Suprapubic skin (tissue), 4 donors: ENCODE measurements around the gene NRCAM. TPM values are rescaled to one million over a fixed set of nuclear protein-coding genes. Genes with fewer than 3 reads are reported as not detected.

Experiments
- DNase-seq, 2 donors: peaks; one replicate each; pipeline ENCODE4 v3.0.0-alpha.2; 2019; ENCODE audit warnings: low spot score in 2 of 2
- H3K27ac ChIP-seq: fragments of 200-600 bp; sonication (generic); one replicate; pipeline ENCODE4 v1.5.1; 2019
- H3K27me3 ChIP-seq: fragments of 200-600 bp; sonication (generic); one replicate; pipeline ENCODE4 v1.5.1; 2019
- H3K36me3 ChIP-seq: fragments of 200-600 bp; sonication (generic); one replicate; pipeline ENCODE4 v1.5.1; 2019
- H3K4me1 ChIP-seq: fragments of 200-600 bp; sonication (generic); one replicate; pipeline ENCODE4 v1.5.1; 2019
- H3K4me3 ChIP-seq: fragments of 200-600 bp; sonication (generic); one replicate; pipeline ENCODE4 v1.5.1; 2019; ENCODE audit warnings: mild to moderate bottlenecking
- H3K9me3 ChIP-seq: fragments of 200-600 bp; sonication (generic); one replicate; pipeline ENCODE4 v1.5.1; 2019
- EP300 ChIP-seq: sonication (generic); formaldehyde crosslinking; IDR thresholded peaks from one replicate; pipeline ENCODE4 v1.6.1; 2017; ENCODE audit warnings: antibody characterized with exemption
- POLR2A ChIP-seq, 2 donors: fragments of 450-650 bp; IDR thresholded peaks; one replicate each; pipeline ENCODE4 v1.6.1; 2017; ENCODE audit warnings: antibody characterized with exemption in 2 of 2, mild to moderate bottlenecking in 2 of 2, moderate library complexity in 2 of 2
- POLR2AphosphoS5 ChIP-seq, 3 donors: sonication (generic); formaldehyde crosslinking; IDR thresholded peaks; one replicate each; pipeline ENCODE4 v1.6.1; 2017; ENCODE audit warnings: antibody characterized with exemption in 3 of 3
- WGBS: methylation state at CpG from one replicate; pipeline ENCODE4 v1.1.5; 2018; 5-methylcytosine and 5-hydroxymethylcytosine counted together
- total RNA-seq, 4 donors: library from RNA; depleted of rRNA; stranded (reverse); fragments of >200 nt; gene quantifications; one replicate each; pipeline ENCODE4 v1.1.0, GENCODE V29; 2016
- TF ChIP-seq, protein P1 (sequence below), 2 donors: fragments of 200-600 bp in 1 of 2; fragments of 450-650 bp in 1 of 2; sonication (generic) in 1 of 2; IDR thresholded peaks; one replicate each; pipeline ENCODE4 v1.5.1; 2016 to 2019; ENCODE audit warnings: antibody characterized with exemption in 2 of 2, mild to moderate bottlenecking in 1 of 2, moderate library complexity in 1 of 2

The NRCAM gene
- total RNA-seq, 4 donors from 2014 or later, result 2.3 to 7.2 (median 2.8) TPM

DNA sequence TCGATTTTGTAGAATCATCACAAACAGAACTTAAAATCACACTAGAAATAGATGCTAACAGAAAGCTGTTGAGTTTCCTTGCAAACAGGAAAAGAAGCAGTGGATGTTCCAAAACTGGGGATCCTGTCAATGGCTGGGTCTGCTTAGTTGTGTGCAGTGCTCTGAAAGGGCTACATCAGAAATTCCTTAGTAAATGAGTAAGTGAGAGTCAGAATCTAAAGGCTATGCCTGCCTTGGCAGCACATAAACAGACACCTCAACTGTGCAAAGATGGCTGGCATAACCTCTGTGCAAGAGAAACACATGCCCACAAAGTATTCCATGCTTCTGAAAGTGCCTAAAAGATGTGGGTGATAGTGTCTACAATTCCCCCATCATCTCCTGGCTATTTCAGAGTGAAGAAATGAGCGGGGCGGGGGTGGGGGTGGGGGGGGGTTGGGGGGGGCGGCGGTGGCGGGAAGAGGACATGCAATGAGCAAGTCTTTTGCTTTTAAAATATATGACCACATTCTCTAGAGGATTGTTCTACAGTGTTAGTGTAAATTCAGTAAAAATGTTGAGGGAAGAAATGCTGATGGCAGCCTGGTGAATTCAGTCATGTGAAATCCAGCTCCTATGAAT, 187.9 kb downstream of the NRCAM start:
- 86% methylated on average over 6 of the region's 6 CpGs for WGBS
- H3K9me3 ChIP-seq, result no peaks in the 10 kb centered on the region
- no peaks in the 10 kb centered on the region for H3K36me3 ChIP-seq
- no peak overlapping the region for H3K27ac ChIP-seq
- H3K4me3 ChIP-seq, result no peak overlapping the region
- no peak for TF ChIP-seq POLR2A (IDR thresholded peaks at IDR 0.05)
- TF ChIP-seq POLR2AphosphoS5 (IDR thresholded peaks at IDR 0.05), result no peak
- H3K27me3 ChIP-seq, result no peaks in the 10 kb centered on the region
- no peak for DNase-seq
- no peaks in the 10 kb centered on the region for H3K4me1 ChIP-seq

DNA sequence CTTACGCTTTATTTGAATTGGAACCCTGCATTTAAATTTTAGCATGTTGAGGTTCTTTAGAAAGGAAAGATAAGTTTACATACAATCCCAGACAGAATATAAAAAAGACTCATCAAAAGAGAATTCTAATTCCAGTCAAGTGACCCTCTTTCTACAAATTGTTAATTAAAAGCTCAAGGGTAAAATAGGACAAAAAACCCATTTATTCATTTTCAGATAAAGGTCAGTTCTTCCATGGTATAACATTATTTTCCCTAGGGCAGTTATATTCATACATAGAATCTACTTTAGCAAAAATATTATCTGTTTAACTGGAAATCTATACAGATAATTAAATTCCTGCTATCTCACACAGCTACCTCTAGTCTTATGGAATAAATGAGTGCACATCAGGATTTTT, 188.6 kb downstream of the NRCAM start:
- Histone ChIP-seq H3K27ac (no peak overlapping the region), H3K4me1 (no peaks in the 10 kb centered on the region), H3K27me3 (no peaks in the 10 kb centered on the region), H3K36me3 (no peaks in the 10 kb centered on the region), H3K4me3 (no peak overlapping the region), H3K9me3 (no peaks in the 10 kb centered on the region)
- 96% methylated on average over 1 of the region's 1 CpG for WGBS
- DNase-seq, result no peak
- TF ChIP-seq EP300 (no peak), POLR2AphosphoS5 (IDR thresholded peaks at IDR 0.05) (no peak), POLR2A (IDR thresholded peaks at IDR 0.05) (no peak)
- TF ChIP-seq, protein P1, sequence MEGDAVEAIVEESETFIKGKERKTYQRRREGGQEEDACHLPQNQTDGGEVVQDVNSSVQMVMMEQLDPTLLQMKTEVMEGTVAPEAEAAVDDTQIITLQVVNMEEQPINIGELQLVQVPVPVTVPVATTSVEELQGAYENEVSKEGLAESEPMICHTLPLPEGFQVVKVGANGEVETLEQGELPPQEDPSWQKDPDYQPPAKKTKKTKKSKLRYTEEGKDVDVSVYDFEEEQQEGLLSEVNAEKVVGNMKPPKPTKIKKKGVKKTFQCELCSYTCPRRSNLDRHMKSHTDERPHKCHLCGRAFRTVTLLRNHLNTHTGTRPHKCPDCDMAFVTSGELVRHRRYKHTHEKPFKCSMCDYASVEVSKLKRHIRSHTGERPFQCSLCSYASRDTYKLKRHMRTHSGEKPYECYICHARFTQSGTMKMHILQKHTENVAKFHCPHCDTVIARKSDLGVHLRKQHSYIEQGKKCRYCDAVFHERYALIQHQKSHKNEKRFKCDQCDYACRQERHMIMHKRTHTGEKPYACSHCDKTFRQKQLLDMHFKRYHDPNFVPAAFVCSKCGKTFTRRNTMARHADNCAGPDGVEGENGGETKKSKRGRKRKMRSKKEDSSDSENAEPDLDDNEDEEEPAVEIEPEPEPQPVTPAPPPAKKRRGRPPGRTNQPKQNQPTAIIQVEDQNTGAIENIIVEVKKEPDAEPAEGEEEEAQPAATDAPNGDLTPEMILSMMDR (IDR thresholded peaks at IDR 0.05), result no peak

DNA sequence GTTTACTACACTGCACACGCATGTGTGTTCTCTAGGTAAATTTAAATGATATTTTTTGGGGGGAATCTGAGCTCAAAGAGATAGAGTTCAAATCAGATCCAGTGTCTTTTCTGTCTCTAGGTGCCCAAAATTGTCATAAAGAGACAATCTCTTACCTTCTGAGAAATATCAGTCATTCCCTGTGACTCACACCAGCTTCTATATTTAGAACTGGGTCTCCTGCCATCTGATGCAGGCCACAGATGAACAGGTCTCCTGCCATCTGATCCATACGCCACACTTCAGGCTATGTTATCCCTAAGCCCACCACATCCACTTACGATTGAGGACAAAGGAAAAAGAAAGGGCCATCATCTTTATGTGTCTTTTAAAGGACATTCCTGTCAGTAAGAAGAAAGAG, 189.7 kb downstream of the NRCAM start:
- TF ChIP-seq EP300 (no peak), POLR2A (IDR thresholded peaks at IDR 0.05) (no peak), POLR2AphosphoS5 (IDR thresholded peaks at IDR 0.05) (no peak)
- TF ChIP-seq, protein P1 (IDR thresholded peaks at IDR 0.05), result no peak
- no peaks in the 10 kb centered on the region for H3K36me3 ChIP-seq
- WGBS, result 56% methylated on average over 3 of the region's 3 CpGs

DNA sequence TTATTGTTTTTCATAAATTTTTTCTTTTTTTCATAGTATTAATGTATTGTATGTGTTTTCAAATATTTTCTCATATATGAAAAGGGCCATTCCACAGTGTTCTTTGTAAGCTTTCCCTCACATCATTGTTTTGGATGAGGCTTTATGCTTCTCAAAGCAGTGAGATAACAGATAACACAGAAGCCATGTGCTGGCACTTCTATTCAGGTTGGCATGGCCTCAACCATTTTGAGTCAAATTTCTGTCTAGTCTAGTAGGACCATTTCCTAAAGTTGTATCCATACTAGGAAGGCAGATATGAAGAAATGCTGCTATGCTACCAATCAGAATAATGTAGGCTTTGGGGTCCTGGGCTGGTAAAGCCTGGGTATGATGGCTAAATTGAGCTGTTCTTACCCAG, 190.2 kb downstream of the NRCAM start:
- no peaks in the 10 kb centered on the region for H3K4me1 ChIP-seq
- no peaks in the 10 kb centered on the region for H3K36me3 ChIP-seq
- no peak overlapping the region for H3K4me3 ChIP-seq
- H3K27ac ChIP-seq, result no peak overlapping the region
- TF ChIP-seq, protein P1 (IDR thresholded peaks at IDR 0.05), result no peak
- no peak for TF ChIP-seq POLR2AphosphoS5 (IDR thresholded peaks at IDR 0.05)
- TF ChIP-seq EP300, result no peak
- TF ChIP-seq POLR2A (IDR thresholded peaks at IDR 0.05), result no peak
- no peaks in the 10 kb centered on the region for H3K27me3 ChIP-seq
- H3K9me3 ChIP-seq, result no peaks in the 10 kb centered on the region
- no peak for DNase-seq

More for the DNA sequence above, 189.7 kb downstream of the NRCAM start:
- DNase-seq, result no peak
- H3K4me3 ChIP-seq, result no peak overlapping the region
- no peaks in the 10 kb centered on the region for H3K9me3 ChIP-seq
- H3K27me3 ChIP-seq, result no peaks in the 10 kb centered on the region
- no peaks in the 10 kb centered on the region for H3K4me1 ChIP-seq
- H3K27ac ChIP-seq, result no peak overlapping the region

DNA sequence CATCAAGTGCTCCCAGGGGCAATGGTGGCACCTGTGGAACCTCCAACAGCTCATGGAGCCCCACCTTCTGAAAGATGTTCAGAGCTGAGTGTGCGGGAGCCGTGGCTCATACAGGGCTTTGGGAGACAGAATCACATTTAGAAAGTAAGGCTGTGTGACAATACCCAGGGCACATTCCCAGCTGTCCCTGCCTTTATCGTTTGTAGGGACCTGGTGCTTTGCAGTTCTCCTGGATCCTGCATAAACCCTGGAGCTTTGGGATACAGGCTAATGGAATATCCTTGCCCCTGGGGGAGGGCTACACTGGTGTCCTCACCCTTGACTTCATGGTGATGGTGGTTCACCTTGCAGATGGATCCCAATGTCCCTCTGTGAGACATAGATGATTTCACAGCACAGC, 191.2 kb downstream of the NRCAM start:
- Histone ChIP-seq H3K27me3 (no peaks in the 10 kb centered on the region), H3K36me3 (no peaks in the 10 kb centered on the region), H3K27ac (no peak overlapping the region), H3K4me1 (no peaks in the 10 kb centered on the region), H3K9me3 (no peaks in the 10 kb centered on the region), H3K4me3 (no peak overlapping the region)
- no peak for DNase-seq
- whole genome bisulfite sequencing, result 86% methylated on average over 3 of the region's 3 CpGs
- TF ChIP-seq, protein P1 (IDR thresholded peaks at IDR 0.05), result no peak
- TF ChIP-seq POLR2A (IDR thresholded peaks at IDR 0.05) (no peak), EP300 (no peak), POLR2AphosphoS5 (IDR thresholded peaks at IDR 0.05) (no peak)

DNA sequence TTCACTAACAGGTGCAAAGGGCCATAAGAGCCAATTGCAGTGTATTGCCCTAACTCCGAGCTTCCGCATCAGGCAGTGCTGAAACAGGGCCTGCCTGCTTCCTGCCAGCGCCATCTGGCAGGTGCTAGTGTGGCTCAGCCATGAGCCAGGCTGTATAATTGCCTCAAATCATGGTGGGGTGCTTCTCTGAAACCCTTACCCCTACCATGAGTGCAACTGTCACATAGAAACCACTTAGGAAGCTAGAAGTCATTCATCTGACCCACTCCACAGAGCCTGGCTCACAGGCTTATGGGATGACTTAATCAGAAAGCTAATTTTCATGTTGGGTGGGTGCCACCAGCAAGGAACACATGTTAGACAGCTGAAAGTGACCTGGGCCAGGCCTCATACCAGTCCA, 192.8 kb downstream of the NRCAM start:
- DNase-seq, result no peak
- Histone ChIP-seq H3K27ac (no peak overlapping the region), H3K4me3 (no peak overlapping the region), H3K9me3 (peaks cover 3% of the 10 kb centered on the region), H3K4me1 (no peaks in the 10 kb centered on the region), H3K36me3 (no peaks in the 10 kb centered on the region), H3K27me3 (no peaks in the 10 kb centered on the region)
- TF ChIP-seq POLR2AphosphoS5 (IDR thresholded peaks at IDR 0.05) (no peak), POLR2A (IDR thresholded peaks at IDR 0.05) (no peak), EP300 (no peak)
- TF ChIP-seq, protein P1 (IDR thresholded peaks at IDR 0.05), result no peak
- WGBS, result 83% methylated on average over 3 of the region's 3 CpGs
